ENCODE data around the gene TSPAN11.

Gene TSPAN11

GRCh38 chr12:31016057-31016456, 89.5 kb downstream of the TSPAN11 start:
- CTCF ChIA-PET: interaction anchor here (0.6 kb wide), 1 partner anchor 338 kb away, joined by 4 read pairs; no protein-coding TSS in a partner anchor
- TF ChIP-seq ZNF384 (IDR thresholded peaks at IDR 0.05) (no peak), TARDBP (IDR thresholded peaks at IDR 0.05) (no peak), LEF1 (IDR thresholded peaks at IDR 0.05; ENCODE audit: borderline replicate concordance) (no peak), L3MBTL2 (conservative IDR thresholded peaks at IDR 0.05) (no peak), HDGF (IDR thresholded peaks at IDR 0.05; ENCODE audit: borderline replicate concordance) (no peak)
- no peak for DNase-seq (ENCODE audit: extremely low spot score)
- POLR2A ChIA-PET: no interaction called here

- DNase-seq (ENCODE audit: extremely low spot score): no peak
- ChIA-PET POLR2A (no interaction called here), CTCF (no interaction called here)
- no peak for TF ChIP-seq L3MBTL2 (conservative IDR thresholded peaks at IDR 0.05)
- TF ChIP-seq ARNT (IDR thresholded peaks at IDR 0.05): no peak
- TF ChIP-seq SP1 (IDR thresholded peaks at IDR 0.05): no peak
- TF ChIP-seq LEF1 (IDR thresholded peaks at IDR 0.05; ENCODE audit: borderline replicate concordance): no peak
- TF ChIP-seq SUZ12 (IDR thresholded peaks at IDR 0.05): no peak
- no peak for TF ChIP-seq ZNF384 (IDR thresholded peaks at IDR 0.05)
- no peak for TF ChIP-seq FOXK2 (IDR thresholded peaks at IDR 0.05)
- TF ChIP-seq TARDBP (IDR thresholded peaks at IDR 0.05): no peak
- no peak for TF ChIP-seq NFRKB (IDR thresholded peaks at IDR 0.05)
- TF ChIP-seq HDGF (IDR thresholded peaks at IDR 0.05; ENCODE audit: borderline replicate concordance): no peak
- TF ChIP-seq BHLHE40 (IDR thresholded peaks at IDR 0.05; ENCODE audit: borderline replicate concordance): no peak
- no peak for TF ChIP-seq ELF4 (IDR thresholded peaks at IDR 0.05)
- TF ChIP-seq FOXA1 (IDR thresholded peaks at IDR 0.05): no peak
- no peak for TF ChIP-seq CTBP1 (IDR thresholded peaks at IDR 0.05; ENCODE audit: borderline replicate concordance)
- no peak for TF ChIP-seq FOXM1 (IDR thresholded peaks at IDR 0.05; ENCODE audit: borderline replicate concordance)
- no peak for TF ChIP-seq PKNOX1 (IDR thresholded peaks at IDR 0.05)
Measured at GRCh38 chr12:31017535-31017934, 91.0 kb downstream of the TSPAN11 start.

- no peak for TF ChIP-seq LEF1 (IDR thresholded peaks at IDR 0.05; ENCODE audit: borderline replicate concordance)
- TF ChIP-seq FOXM1 (IDR thresholded peaks at IDR 0.05; ENCODE audit: borderline replicate concordance): no peak
- ChIA-PET POLR2A (no interaction called here), CTCF (no interaction called here)
- no peak for DNase-seq (ENCODE audit: extremely low spot score)
Measured at GRCh38 chr12:31018106-31018789, 91.7 kb downstream of the TSPAN11 start.

GRCh38 chr12:31018790-31019505, 92.4 kb downstream of the TSPAN11 start:
- no peak for TF ChIP-seq HDGF (IDR thresholded peaks at IDR 0.05; ENCODE audit: borderline replicate concordance)
- TF ChIP-seq BHLHE40 (IDR thresholded peaks at IDR 0.05; ENCODE audit: borderline replicate concordance): no peak
- TF ChIP-seq L3MBTL2 (conservative IDR thresholded peaks at IDR 0.05): no peak
- no peak for TF ChIP-seq LEF1 (IDR thresholded peaks at IDR 0.05; ENCODE audit: borderline replicate concordance)
- TF ChIP-seq SUZ12 (IDR thresholded peaks at IDR 0.05): no peak
- TF ChIP-seq TARDBP (IDR thresholded peaks at IDR 0.05): no peak
- no peak for TF ChIP-seq NFRKB (IDR thresholded peaks at IDR 0.05)
- TF ChIP-seq FOXK2 (IDR thresholded peaks at IDR 0.05): no peak
- no peak for TF ChIP-seq ELF4 (IDR thresholded peaks at IDR 0.05)
- no peak for TF ChIP-seq SP1 (IDR thresholded peaks at IDR 0.05)
- no peak for TF ChIP-seq FOXA1 (IDR thresholded peaks at IDR 0.05)
- ChIA-PET POLR2A (no interaction called here), CTCF (no interaction called here)
- no peak for DNase-seq (ENCODE audit: extremely low spot score)

- ChIA-PET POLR2A (no interaction called here), CTCF (no interaction called here)
- no peak for DNase-seq (ENCODE audit: extremely low spot score)
Measured at GRCh38 chr12:31019561-31019960, 93.0 kb downstream of the TSPAN11 start.

GRCh38 chr12:31019976-31020375, 93.4 kb downstream of the TSPAN11 start:
- POLR2A ChIA-PET: no interaction called here
- DNase-seq (ENCODE audit: extremely low spot score): no peak
- TF ChIP-seq ARNT (IDR thresholded peaks at IDR 0.05) (no peak), FOXA1 (IDR thresholded peaks at IDR 0.05) (no peak), SUZ12 (IDR thresholded peaks at IDR 0.05) (no peak), SP1 (IDR thresholded peaks at IDR 0.05) (no peak), CTBP1 (IDR thresholded peaks at IDR 0.05; ENCODE audit: borderline replicate concordance) (no peak), LEF1 (IDR thresholded peaks at IDR 0.05; ENCODE audit: borderline replicate concordance) (no peak), FOXM1 (IDR thresholded peaks at IDR 0.05; ENCODE audit: borderline replicate concordance) (no peak), ELF4 (IDR thresholded peaks at IDR 0.05) (no peak), HDGF (IDR thresholded peaks at IDR 0.05; ENCODE audit: borderline replicate concordance) (no peak), TARDBP (IDR thresholded peaks at IDR 0.05) (no peak), FOXK2 (IDR thresholded peaks at IDR 0.05) (no peak), ZNF384 (IDR thresholded peaks at IDR 0.05) (no peak), NFRKB (IDR thresholded peaks at IDR 0.05) (no peak), L3MBTL2 (conservative IDR thresholded peaks at IDR 0.05) (no peak), PKNOX1 (IDR thresholded peaks at IDR 0.05) (no peak)
- CTCF ChIA-PET: no interaction called here

More at GRCh38 chr12:31019561-31019960, 93.0 kb downstream of the TSPAN11 start:
- TF ChIP-seq FOXA1 (IDR thresholded peaks at IDR 0.05): no peak
- TF ChIP-seq ELF4 (IDR thresholded peaks at IDR 0.05): no peak
- TF ChIP-seq CTBP1 (IDR thresholded peaks at IDR 0.05; ENCODE audit: borderline replicate concordance): no peak
- no peak for TF ChIP-seq FOXM1 (IDR thresholded peaks at IDR 0.05; ENCODE audit: borderline replicate concordance)
- no peak for TF ChIP-seq FOXK2 (IDR thresholded peaks at IDR 0.05)
- no peak for TF ChIP-seq L3MBTL2 (conservative IDR thresholded peaks at IDR 0.05)
- TF ChIP-seq ZNF384 (IDR thresholded peaks at IDR 0.05): no peak
- TF ChIP-seq PKNOX1 (IDR thresholded peaks at IDR 0.05): no peak
- TF ChIP-seq SP1 (IDR thresholded peaks at IDR 0.05): no peak
- TF ChIP-seq ARNT (IDR thresholded peaks at IDR 0.05): no peak
- TF ChIP-seq SUZ12 (IDR thresholded peaks at IDR 0.05): no peak
- TF ChIP-seq LEF1 (IDR thresholded peaks at IDR 0.05; ENCODE audit: borderline replicate concordance): no peak

Measured in HEK293T (cell line).